ENCODE results near the gene RCOR3. TPM values are rescaled to one million over a fixed set of nuclear protein-coding genes. Genes with fewer than 3 reads are reported as not detected.

The RCOR3 gene
- total RNA-seq, 1 donor from 2014 or later: 52.3 TPM

DNA sequence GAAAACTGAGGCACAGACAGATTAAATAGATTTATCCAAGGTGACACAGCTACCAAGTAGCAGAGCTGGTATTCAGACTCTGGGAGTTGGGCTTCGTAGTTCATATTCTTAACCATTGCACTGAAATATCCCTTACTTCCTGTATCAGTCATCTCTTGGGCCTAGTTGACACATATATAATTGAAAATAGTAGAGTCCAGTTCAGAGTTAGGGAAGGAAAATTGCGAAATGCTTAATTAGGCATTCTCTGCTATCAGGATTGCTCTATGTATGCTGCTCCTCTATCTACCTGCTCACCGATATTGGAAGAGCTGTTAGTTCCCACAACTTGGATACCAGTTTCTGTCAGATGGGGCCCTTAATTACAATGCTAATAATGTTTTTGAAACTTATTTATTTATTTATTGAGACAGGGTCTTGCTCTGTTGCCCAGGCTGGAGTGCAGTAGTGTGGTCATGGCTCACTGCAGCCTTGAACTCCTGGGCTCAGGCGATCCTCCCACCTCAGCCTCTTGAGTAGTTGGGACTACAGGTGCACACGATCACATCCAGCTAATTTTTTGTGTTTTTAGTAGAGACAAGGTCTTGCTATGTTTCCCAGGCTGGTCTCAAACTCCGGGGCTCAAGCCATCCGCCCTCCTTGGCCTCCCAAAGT, 8.2 kb downstream of the RCOR3 start:
- Histone ChIP-seq H3K27ac (no peak overlapping the region), H3K9me3 (no peaks in the 10 kb centered on the region), H3K36me3 (peaks cover 53% of the 10 kb centered on the region), H3K4me1 (no peaks in the 10 kb centered on the region), H3K27me3 (ENCODE audit: low read depth) (no peaks in the 10 kb centered on the region), H3K4me3 (no peak overlapping the region)
- no peak for ATAC-seq
- TF ChIP-seq, protein P1, sequence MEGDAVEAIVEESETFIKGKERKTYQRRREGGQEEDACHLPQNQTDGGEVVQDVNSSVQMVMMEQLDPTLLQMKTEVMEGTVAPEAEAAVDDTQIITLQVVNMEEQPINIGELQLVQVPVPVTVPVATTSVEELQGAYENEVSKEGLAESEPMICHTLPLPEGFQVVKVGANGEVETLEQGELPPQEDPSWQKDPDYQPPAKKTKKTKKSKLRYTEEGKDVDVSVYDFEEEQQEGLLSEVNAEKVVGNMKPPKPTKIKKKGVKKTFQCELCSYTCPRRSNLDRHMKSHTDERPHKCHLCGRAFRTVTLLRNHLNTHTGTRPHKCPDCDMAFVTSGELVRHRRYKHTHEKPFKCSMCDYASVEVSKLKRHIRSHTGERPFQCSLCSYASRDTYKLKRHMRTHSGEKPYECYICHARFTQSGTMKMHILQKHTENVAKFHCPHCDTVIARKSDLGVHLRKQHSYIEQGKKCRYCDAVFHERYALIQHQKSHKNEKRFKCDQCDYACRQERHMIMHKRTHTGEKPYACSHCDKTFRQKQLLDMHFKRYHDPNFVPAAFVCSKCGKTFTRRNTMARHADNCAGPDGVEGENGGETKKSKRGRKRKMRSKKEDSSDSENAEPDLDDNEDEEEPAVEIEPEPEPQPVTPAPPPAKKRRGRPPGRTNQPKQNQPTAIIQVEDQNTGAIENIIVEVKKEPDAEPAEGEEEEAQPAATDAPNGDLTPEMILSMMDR (IDR thresholded peaks at IDR 0.05): no peak
- DNase-seq: no peak
- intact Hi-C loops (cut with DNase I): no loop called here

DNA sequence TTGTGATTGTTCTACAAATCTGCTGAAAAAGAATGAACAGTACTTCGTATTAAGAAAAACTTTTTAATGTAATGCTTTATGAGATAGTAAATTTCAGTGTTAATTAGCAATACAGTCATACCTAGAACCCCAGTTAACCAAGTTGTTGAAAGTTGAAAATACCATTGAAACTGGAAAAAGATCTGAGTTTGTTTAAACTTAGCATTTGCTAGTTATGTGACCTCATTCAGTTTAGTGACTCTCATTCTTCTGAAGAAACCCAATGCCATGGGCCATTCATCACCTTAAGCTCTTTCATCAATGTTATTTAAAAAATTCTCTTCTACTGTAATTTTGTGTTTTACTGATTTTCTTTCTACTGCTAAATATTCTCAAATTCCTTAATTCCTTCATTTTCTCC, 20.2 kb downstream of the RCOR3 start:
- no peak for DNase-seq
- no peak for ATAC-seq
- H3K36me3 ChIP-seq: peaks cover 93% of the 10 kb centered on the region
- no peaks in the 10 kb centered on the region for H3K27me3 ChIP-seq (ENCODE audit: low read depth)
- peaks cover 8% of the 10 kb centered on the region for H3K4me1 ChIP-seq
- H3K27ac ChIP-seq: no peak overlapping the region
- TF ChIP-seq, protein P1 (IDR thresholded peaks at IDR 0.05): no peak
- no peak overlapping the region for H3K4me3 ChIP-seq
- H3K9me3 ChIP-seq: no peaks in the 10 kb centered on the region
- intact Hi-C loops (cut with DNase I): no loop called here

DNA sequence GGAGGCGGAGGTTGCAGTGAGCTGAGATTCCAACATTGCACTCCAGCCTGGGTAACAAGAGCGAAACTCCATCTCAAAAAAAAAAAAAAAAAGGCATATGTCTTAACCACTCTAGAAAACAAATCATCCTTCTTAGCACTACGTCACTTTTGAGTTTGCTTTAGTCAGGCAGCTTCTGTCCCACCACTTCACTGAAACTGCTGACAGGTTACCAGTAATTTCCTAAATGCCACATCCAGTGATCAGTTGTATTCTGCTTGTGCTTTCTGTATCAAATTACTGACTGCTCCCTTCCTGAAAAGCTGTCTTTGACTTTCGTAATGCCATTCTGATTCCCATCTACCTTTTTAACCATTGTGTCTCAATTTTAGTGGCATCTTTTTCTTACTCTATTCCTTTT, 21.7 kb downstream of the RCOR3 start:
- TF ChIP-seq, protein P1 (IDR thresholded peaks at IDR 0.05): no peak
- DNase-seq: no peak
- no peaks in the 10 kb centered on the region for H3K27me3 ChIP-seq (ENCODE audit: low read depth)
- no peak for ATAC-seq
- intact Hi-C loops (cut with DNase I): no loop called here
- H3K36me3 ChIP-seq: peaks cover 94% of the 10 kb centered on the region
- H3K9me3 ChIP-seq: no peaks in the 10 kb centered on the region
- H3K27ac ChIP-seq: no peak overlapping the region
- no peak overlapping the region for H3K4me3 ChIP-seq
- no peaks in the 10 kb centered on the region for H3K4me1 ChIP-seq

DNA sequence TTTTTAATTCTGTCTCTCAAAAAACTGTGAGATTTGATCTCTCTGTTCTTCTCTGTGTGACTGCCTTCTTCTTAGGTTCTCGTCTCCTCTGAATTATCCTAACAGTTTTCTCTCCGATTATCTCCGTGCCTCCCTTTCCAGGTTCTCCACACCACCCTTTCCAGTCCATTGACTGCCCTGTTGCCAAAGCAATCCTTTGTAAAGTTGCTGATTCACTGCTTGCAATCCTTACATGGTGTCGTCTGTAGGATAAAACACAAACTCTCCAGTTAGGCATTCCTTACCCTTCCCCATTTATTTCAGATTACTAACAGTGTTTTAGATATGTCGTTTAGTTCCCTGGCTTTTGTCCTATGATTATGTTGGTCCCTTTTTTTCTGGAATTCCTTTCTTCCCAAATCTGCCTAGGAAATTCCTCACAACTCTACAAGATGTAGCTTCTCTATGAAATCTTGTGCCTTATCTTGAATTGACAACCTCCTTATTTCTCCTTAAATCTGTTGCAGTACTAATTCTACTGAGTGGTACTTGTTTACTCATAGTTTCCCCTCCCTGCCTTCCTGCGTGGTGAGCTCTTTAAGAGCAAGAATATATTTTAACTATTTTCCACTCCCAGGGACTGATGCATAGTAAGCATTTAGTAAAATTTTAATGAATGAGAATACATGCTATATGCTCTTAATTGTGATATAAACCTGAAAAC, 22.3 kb downstream of the RCOR3 start:
- intact Hi-C loops (cut with DNase I): no loop called here
- TF ChIP-seq, protein P1 (IDR thresholded peaks at IDR 0.05): no peak
- Histone ChIP-seq H3K27me3 (ENCODE audit: low read depth) (no peaks in the 10 kb centered on the region), H3K9me3 (no peaks in the 10 kb centered on the region), H3K4me1 (no peaks in the 10 kb centered on the region), H3K36me3 (peaks cover 93% of the 10 kb centered on the region), H3K4me3 (no peak overlapping the region), H3K27ac (no peak overlapping the region)
- DNase-seq (no peak), ATAC-seq (no peak)

DNA sequence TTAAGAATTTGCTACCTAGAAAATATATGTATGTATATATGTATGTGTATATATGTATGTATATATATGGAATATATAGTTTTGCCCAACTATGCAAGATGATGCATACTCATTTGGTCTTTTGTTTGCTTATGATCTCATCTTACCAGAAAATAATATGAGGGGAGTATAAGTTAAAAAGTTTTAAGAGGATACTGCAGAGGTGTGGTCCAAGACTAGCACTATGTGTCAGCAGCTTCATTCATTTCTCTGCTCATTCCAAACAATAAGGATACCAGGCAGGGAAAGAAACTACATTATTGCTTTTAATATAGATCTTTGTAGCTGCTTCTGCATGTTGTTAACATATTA, 22.8 kb downstream of the RCOR3 start:
- DNase-seq (no peak), ATAC-seq (no peak)
- H3K9me3 ChIP-seq: no peaks in the 10 kb centered on the region
- H3K27me3 ChIP-seq (ENCODE audit: low read depth): no peaks in the 10 kb centered on the region
- intact Hi-C loops (cut with DNase I): no loop called here
- no peak overlapping the region for H3K4me3 ChIP-seq
- H3K36me3 ChIP-seq: peaks cover 96% of the 10 kb centered on the region
- H3K27ac ChIP-seq: no peak overlapping the region
- TF ChIP-seq, protein P1 (IDR thresholded peaks at IDR 0.05): no peak
- H3K4me1 ChIP-seq: no peaks in the 10 kb centered on the region

Data from lower lobe of right lung (tissue), 2 donors.